GM10266 (cell line): ENCODE measurements around the gene MCF2L.

Experiments
- DNase-seq: peaks from one replicate; pipeline ENCODE4 v3.0.0; 2012; ENCODE audit errors: extremely low spot score
- CTCF ChIP-seq: IDR thresholded peaks from 2 replicates; pipeline ENCODE4 v1.5.1; 2012; ENCODE audit warnings: mild to moderate bottlenecking, low read depth; ENCODE audit not compliant: control insufficient read depth, insufficient read depth; ENCODE audit errors: missing control alignments

The MCF2L gene

GRCh38 chr13:112977525-112977924 is 8.5 kb downstream of the MCF2L start:
- TF ChIP-seq CTCF = no peak
- DNase-seq = no peak

GRCh38 chr13:112978561-112979405 is 9.8 kb downstream of the MCF2L start:
- no peak for DNase-seq
- TF ChIP-seq CTCF = no peak

- no peak for DNase-seq
- TF ChIP-seq CTCF = no peak
These were observed 10.4 kb downstream of the MCF2L start for GRCh38 chr13:112979406-112979902.

- TF ChIP-seq CTCF = no peak
- no peak for DNase-seq
These were observed 11.4 kb downstream of the MCF2L start for GRCh38 chr13:112980434-112980833.

GRCh38 chr13:112981451-112981850 is 12.4 kb downstream of the MCF2L start:
- DNase-seq = no peak
- TF ChIP-seq CTCF = no peak

- TF ChIP-seq CTCF = no peak
- DNase-seq = no peak
These were observed 13.4 kb downstream of the MCF2L start for GRCh38 chr13:112982281-112983041.

GRCh38 chr13:112983042-112983305 is 14.0 kb downstream of the MCF2L start:
- TF ChIP-seq CTCF = no peak

More at GRCh38 chr13:112983042-112983305, 14.0 kb downstream of the MCF2L start:
- no peak for DNase-seq
